ENCODE data around the gene RPS3.

GRCh38 chr11:75424396-75424795 lies 25.1 kb downstream of the RPS3 start:
- no peak for TF ChIP-seq POLR2A (IDR thresholded peaks at IDR 0.05)
- TF ChIP-seq, protein P1, sequence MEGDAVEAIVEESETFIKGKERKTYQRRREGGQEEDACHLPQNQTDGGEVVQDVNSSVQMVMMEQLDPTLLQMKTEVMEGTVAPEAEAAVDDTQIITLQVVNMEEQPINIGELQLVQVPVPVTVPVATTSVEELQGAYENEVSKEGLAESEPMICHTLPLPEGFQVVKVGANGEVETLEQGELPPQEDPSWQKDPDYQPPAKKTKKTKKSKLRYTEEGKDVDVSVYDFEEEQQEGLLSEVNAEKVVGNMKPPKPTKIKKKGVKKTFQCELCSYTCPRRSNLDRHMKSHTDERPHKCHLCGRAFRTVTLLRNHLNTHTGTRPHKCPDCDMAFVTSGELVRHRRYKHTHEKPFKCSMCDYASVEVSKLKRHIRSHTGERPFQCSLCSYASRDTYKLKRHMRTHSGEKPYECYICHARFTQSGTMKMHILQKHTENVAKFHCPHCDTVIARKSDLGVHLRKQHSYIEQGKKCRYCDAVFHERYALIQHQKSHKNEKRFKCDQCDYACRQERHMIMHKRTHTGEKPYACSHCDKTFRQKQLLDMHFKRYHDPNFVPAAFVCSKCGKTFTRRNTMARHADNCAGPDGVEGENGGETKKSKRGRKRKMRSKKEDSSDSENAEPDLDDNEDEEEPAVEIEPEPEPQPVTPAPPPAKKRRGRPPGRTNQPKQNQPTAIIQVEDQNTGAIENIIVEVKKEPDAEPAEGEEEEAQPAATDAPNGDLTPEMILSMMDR (IDR thresholded peaks at IDR 0.05) = no peak
